GM10248 (cell line): ENCODE results near the gene ADGRV1.

ENCODE experiments used
- CTCF ChIA-PET: fragments of 300-600 bp; sonication (Branson Sonifier 250); formaldehyde crosslinking; extraction: SDS; loops from one replicate; lab custom pipeline; 2021; ENCODE audit warnings: antibody characterized with exemption; lab: Yijun Ruan, JAX
- POLR2A ChIA-PET: fragments of 350-650 bp; sonication (Branson Sonifier 250); formaldehyde crosslinking; extraction: SDS; loops from one replicate; lab custom pipeline; 2020; ENCODE audit warnings: antibody characterized with exemption; lab: Yijun Ruan, JAX
- DNase-seq: peaks from one replicate; pipeline ENCODE4 v3.0.0; 2012; ENCODE audit errors: extremely low spot score
- TF ChIP-seq, protein P1 (sequence below): IDR thresholded peaks from 2 replicates; pipeline ENCODE4 v1.5.1; 2012; ENCODE audit warnings: mild to moderate bottlenecking, low read depth; ENCODE audit errors: extremely low read depth, missing control alignments, control extremely low read depth

Gene ADGRV1

DNA sequence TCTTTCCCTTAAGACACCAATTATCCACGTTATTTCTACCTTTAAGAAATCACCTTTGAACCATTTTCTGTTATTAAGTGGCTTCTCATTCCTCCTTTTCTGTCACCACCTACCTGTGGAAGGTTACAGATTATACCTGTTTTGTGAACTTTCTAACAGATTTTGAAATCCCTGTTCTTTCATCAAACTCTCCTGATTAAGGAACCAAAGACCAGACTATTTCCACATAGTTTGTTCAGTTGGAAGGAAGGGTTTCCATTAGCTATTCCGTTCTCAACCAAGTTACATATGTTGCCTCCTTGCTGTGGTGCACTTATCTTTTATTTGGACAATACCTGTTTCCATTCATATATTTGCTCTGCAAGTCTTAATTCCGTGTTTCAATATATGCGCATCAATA, 343.6 kb downstream of the ADGRV1 start:
- ChIA-PET POLR2A (no interaction called here), CTCF (interaction anchor here (1.5 kb wide), 1 partner anchor 15 kb away, joined by 4 read pairs; no protein-coding TSS in a partner anchor)
- no peak for DNase-seq
- TF ChIP-seq, protein P1, sequence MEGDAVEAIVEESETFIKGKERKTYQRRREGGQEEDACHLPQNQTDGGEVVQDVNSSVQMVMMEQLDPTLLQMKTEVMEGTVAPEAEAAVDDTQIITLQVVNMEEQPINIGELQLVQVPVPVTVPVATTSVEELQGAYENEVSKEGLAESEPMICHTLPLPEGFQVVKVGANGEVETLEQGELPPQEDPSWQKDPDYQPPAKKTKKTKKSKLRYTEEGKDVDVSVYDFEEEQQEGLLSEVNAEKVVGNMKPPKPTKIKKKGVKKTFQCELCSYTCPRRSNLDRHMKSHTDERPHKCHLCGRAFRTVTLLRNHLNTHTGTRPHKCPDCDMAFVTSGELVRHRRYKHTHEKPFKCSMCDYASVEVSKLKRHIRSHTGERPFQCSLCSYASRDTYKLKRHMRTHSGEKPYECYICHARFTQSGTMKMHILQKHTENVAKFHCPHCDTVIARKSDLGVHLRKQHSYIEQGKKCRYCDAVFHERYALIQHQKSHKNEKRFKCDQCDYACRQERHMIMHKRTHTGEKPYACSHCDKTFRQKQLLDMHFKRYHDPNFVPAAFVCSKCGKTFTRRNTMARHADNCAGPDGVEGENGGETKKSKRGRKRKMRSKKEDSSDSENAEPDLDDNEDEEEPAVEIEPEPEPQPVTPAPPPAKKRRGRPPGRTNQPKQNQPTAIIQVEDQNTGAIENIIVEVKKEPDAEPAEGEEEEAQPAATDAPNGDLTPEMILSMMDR = no peak

DNA sequence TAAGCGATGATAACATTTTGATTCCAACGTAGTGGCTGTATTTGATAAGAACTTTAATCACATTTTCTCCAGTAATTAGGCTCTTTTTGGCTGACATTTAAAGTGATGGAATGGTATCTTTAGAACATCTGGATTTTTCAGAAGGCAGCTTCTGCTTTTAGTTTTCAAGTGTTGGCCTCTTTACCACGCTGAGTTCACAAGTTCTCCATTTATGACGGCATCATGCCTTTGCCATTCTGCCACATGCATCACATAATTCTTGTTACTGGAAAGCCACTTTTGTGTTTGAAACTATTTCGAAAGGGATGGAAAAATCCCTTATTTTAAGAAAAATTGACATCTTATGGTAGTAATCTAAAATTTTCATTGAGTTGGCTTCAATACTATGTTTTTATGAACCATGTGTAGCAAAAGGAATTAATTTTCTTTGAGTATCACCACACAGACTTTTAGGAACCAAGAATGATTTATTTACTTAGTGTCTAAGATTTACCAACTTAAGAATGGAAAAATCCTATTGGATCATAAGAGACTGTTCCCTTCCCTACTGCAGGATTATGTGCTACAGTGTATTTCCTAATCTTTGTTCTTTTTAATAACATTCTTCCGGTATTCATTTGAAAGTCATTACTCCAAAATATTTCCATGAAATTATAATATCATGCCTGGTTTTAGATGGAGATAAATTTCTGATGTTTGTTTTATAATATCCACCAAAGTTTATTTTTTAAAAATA, 344.2 kb downstream of the ADGRV1 start:
- no peak for DNase-seq
- CTCF ChIA-PET = interaction anchor here (1.5 kb wide), 1 partner anchor 15 kb away, joined by 4 read pairs; no protein-coding TSS in a partner anchor
- TF ChIP-seq, protein P1 = no peak
- POLR2A ChIA-PET = no interaction called here

DNA sequence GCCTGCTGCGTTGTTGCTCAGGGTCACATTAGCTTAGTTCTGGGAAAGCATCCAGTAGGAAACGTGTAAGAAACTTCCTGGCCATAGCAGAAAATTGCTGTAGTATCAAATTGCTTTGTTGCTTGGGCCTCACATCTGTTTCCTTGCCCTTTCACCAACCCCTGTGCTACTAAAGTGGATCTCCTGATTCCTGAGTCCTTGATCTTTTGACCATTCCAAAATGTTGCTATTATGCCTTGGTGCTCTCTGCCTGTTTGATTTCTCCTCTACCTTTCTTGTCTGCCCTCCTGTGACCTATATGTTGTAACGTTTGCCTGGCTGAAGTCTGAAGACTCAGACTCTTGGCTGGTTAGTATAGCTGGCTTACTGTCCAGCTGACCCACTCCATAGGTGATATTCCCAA, 350.5 kb downstream of the ADGRV1 start:
- TF ChIP-seq, protein P1 = no peak
- CTCF ChIA-PET = no interaction called here
- DNase-seq = no peak
- POLR2A ChIA-PET = no interaction called here

DNA sequence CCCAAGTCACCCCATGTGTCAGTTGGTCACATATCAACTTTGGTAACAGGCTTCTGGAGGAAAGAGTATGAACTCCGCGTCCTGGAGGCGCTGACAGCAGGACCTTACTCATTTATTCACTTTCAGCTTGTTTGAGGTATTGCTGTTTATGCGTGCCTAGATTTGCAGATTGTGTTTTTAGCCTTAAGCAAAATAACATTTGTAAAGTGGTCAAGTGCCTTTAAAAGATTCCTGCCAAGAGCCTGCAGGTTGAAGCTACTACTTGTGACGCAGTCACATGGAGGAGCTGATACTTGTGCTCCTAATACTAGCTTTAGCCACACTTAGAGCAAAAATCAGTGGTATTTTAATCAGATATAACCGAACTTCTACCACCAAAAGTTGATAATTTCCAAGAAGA, 351.3 kb downstream of the ADGRV1 start:
- ChIA-PET CTCF (no interaction called here), POLR2A (no interaction called here)
- TF ChIP-seq, protein P1 = no peak
- no peak for DNase-seq

DNA sequence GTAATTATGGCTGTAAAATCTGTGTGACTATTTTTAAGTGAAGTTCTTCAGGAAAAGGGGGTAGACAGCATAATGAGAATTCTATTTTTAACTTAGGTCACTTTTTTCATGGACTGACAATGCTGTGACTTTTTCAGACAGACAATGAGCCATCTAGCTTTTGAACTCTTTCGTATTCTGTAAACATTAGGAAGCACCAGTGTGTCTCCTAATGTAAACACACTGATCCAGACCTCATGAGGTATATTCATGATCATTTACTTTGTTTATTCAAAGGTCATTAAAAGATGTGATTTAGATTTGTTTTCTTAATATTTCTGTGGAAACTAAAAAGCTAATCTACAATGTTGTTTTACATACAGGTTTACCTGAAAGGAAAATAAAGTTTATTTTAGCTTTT, 352.6 kb downstream of the ADGRV1 start:
- DNase-seq = no peak
- TF ChIP-seq, protein P1 = no peak
- ChIA-PET POLR2A (no interaction called here), CTCF (interaction anchor here (0.9 to 1.5 kb wide), 3 partner anchors 11 to 46 kb away, joined by 3 to 6 read pairs (median 5); no protein-coding TSS in a partner anchor)

DNA sequence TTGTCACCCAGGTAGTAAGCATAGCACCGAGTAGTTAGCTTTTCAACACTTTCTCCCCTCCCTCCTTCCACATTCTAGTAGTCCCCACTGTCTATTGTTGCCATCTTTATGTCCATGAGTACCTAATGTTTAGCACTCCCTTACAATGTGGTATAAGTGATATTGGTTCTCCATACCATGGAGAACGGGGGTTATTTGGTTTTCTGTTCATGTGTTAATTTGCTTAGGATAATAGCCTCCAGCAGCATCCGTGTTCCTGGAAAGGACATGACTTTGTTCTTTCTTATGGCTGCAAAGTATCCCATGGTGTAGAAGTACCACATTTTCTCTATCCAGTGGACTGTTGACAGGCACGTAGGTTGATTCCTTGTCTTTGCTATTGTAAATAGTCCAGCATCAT, 353.9 kb downstream of the ADGRV1 start:
- no peak for DNase-seq
- ChIA-PET CTCF (no interaction called here), POLR2A (no interaction called here)
- TF ChIP-seq, protein P1 = no peak
